ENCODE measurements around the gene HDAC4. TPM values are rescaled to one million over a fixed set of nuclear protein-coding genes. Genes with fewer than 3 reads are reported as not detected.

Gene HDAC4
- total and polyA plus RNA-seq, 2 of the 4 experiments (the other 2 are of a cell fraction), result 4.1 to 7.2 TPM

- H3K9ac ChIP-seq (ENCODE audit: low read depth, low read length), result no peak overlapping the region
- no TSS peak for BruUV-seq (replicated peaks)
- in situ Hi-C loops (cut with MboI; ENCODE audit: low sequenced_read_pairs) (no loop called here), intact Hi-C loops (cut with micrococcal nuclease) (no loop called here), dilution Hi-C loops (cut with HindIII; ENCODE audit: low sequenced_read_pairs, unreplicated experiment) (no loop called here)
- H2AFZ ChIP-seq (replicated peaks; ENCODE audit: low read length, poor library complexity), result no peak overlapping the region
- no peak overlapping the region for H2BK15ac ChIP-seq (ENCODE audit: low read depth, low read length)
- no peak overlapping the region for H3K14ac ChIP-seq (replicated peaks; ENCODE audit: low read depth, low read length)
- no peak overlapping the region for H2BK120ac ChIP-seq (ENCODE audit: low read depth, low read length)
- H4K91ac ChIP-seq (ENCODE audit: insufficient read depth, low read depth, low read length), result no peak overlapping the region
- H3K4me3 ChIP-seq (ENCODE audit: insufficient read depth, low read depth, low read length), result no peak overlapping the region
- H3K4ac ChIP-seq (ENCODE audit: low read depth, low read length), result no peak overlapping the region
- no peak overlapping the region for H4K5ac ChIP-seq (ENCODE audit: low read depth, low read length)
- H3K79me1 ChIP-seq (ENCODE audit: low read depth in 1 of 2, low read length in 2 of 2), result no peaks in the 10 kb centered on the region
- TF ChIP-seq RFX5 (IDR thresholded peaks at IDR 0.05; ENCODE audit: low read depth, low read length) (no peak), CHD1 (IDR thresholded peaks at IDR 0.05; ENCODE audit: low read depth, low read length) (no peak), BHLHE40 (IDR thresholded peaks at IDR 0.05; ENCODE audit: low read depth, low read length) (no peak), FOS (IDR thresholded peaks at IDR 0.05; ENCODE audit: low read depth, low read length) (no peak)
- ChIA-PET CTCF (no interaction called here), POLR2A (ENCODE audit: unreplicated experiment) (no interaction called here)
- H4K20me1 ChIP-seq (ENCODE audit: insufficient read depth, low read length), result no peaks in the 10 kb centered on the region
- H2AK9ac ChIP-seq (replicated peaks; ENCODE audit: low read depth, low read length, poor library complexity), result no peak overlapping the region
- H3K9me3 ChIP-seq (ENCODE audit: control insufficient read depth, insufficient read depth, low read length), result no peaks in the 10 kb centered on the region
- no peak overlapping the region for H3K56ac ChIP-seq (ENCODE audit: extremely low read depth, insufficient read depth, low read length)
- no peaks in the 10 kb centered on the region for H3K9me1 ChIP-seq (ENCODE audit: insufficient read depth, low read length)
- H3K27me3 ChIP-seq (ENCODE audit: control insufficient read depth, insufficient read depth, low read length), result peaks cover 56% of the 10 kb centered on the region
- H2BK20ac ChIP-seq (ENCODE audit: low read depth, low read length), result no peak overlapping the region
- no peak overlapping the region for H3K27ac ChIP-seq (ENCODE audit: insufficient read depth, low read length)
- H3K18ac ChIP-seq (ENCODE audit: low read depth, low read length), result no peak overlapping the region
- no peak for DNase-seq
- 75% methylated on average over 11 of the region's 12 CpGs; no CpG with 5 or more reads in 1 of the 2 experiments for WGBS, 2 experiments (ENCODE audit: extremely low coverage in 2 of 2, insufficient read length in 1 of 2)
- H3K4me2 ChIP-seq (ENCODE audit: low read depth, low read length), result no peak overlapping the region
- no peaks in the 10 kb centered on the region for H3K4me1 ChIP-seq (ENCODE audit: control insufficient read depth, insufficient read depth, low read length)
- H2AK5ac ChIP-seq (ENCODE audit: low read depth, low read length), result no peak overlapping the region
- H2BK5ac ChIP-seq (ENCODE audit: low read depth, low read length, poor library complexity, severe bottlenecking), result no peak overlapping the region
- no peak overlapping the region for H4K8ac ChIP-seq (ENCODE audit: low read depth in 2 of 2, low read length in 2 of 2)
- ATAC-seq (ENCODE audit: low read depth), result no peak
- H3K36me3 ChIP-seq (ENCODE audit: control insufficient read depth, insufficient read depth, low read length), result no peaks in the 10 kb centered on the region
- H3K23ac ChIP-seq (ENCODE audit: low read depth, low read length), result no peak overlapping the region
These were observed 383.2 kb downstream of the HDAC4 start for GRCh38 chr2:239017491-239018098.

All from IMR-90 (cell line).